GM12872 (cell line): ENCODE measurements around the gene TSR3.

ENCODE experiments used
- CTCF ChIP-seq: IDR thresholded peaks from 3 replicates; pipeline ENCODE4 v1.5.1; 2011; ENCODE audit warnings: low read depth, mild to moderate bottlenecking, low read length, moderate library complexity; ENCODE audit not compliant: insufficient read depth

TSR3 gene

GRCh38 chr16:1351582-1352362 lies at the start of gene TSR3, which contains the start of gene GNPTG:
TSS of gene TSR3 (minus strand) at chr16:1351878. CDS start at chr16:1351804, 74 bp downstream.
TSS of gene GNPTG (plus strand) at chr16:1351931. CDS start at chr16:1351966, 35 bp downstream.
- no peak for TF ChIP-seq CTCF

- TF ChIP-seq CTCF = no peak
Measured at GRCh38 chr16:1401061-1401757, 49.5 kb upstream of the TSR3 start.

- no peak for TF ChIP-seq CTCF
Measured at GRCh38 chr16:1398826-1399581, 47.3 kb upstream of the TSR3 start.

GRCh38 chr16:1398351-1398750 lies 46.7 kb upstream of the TSR3 start:
- no peak for TF ChIP-seq CTCF

GRCh38 chr16:1397779-1398178 lies 46.1 kb upstream of the TSR3 start:
- TF ChIP-seq CTCF = no peak

GRCh38 chr16:1395444-1396031 lies 43.9 kb upstream of the TSR3 start:
- no peak for TF ChIP-seq CTCF
